WTC11 (cell line): ENCODE measurements around the gene ERC2. TPM values are rescaled to one million over a fixed set of nuclear protein-coding genes. Genes with fewer than 3 reads are reported as not detected.

Experiments
- ATAC-seq: fragments of 200-7000 bp; cut with Tn5 transposase; 2 replicates; pipeline ENCODE4 v1.10.0; 2021; ENCODE audit warnings: mild to moderate bottlenecking, moderate library complexity
- CTCF ChIA-PET: fragments of 300-600 bp; sonication (Branson Sonifier 250); formaldehyde crosslinking; loops from one replicate; lab custom pipeline; 2021; ENCODE audit warnings: antibody characterized with exemption; lab: Charles Lee
- POLR2A ChIA-PET: fragments of 350-600 bp; sonication (Branson Sonifier 250); formaldehyde crosslinking; loops from one replicate; lab custom pipeline; 2021; ENCODE audit warnings: antibody characterized with exemption; lab: Charles Lee
- DNase-seq: peaks from one replicate; pipeline ENCODE4 v3.0.0; 2021; ENCODE audit warnings: low spot score
- H3K27ac Mint-ChIP-seq: 2 replicates; pipeline ENCODE4 v1.8.0; 2021; ENCODE audit warnings: mixed read lengths
- H3K27me3 Mint-ChIP-seq: 2 replicates; pipeline ENCODE4 v1.8.0; 2021; ENCODE audit warnings: low read depth, mild to moderate bottlenecking, moderate library complexity, mixed read lengths
- H3K36me3 Mint-ChIP-seq: 2 replicates; pipeline ENCODE4 v1.8.0; 2021; ENCODE audit warnings: mixed read lengths
- H3K4me1 Mint-ChIP-seq: 2 replicates; pipeline ENCODE4 v1.8.0; 2022; ENCODE audit warnings: mixed read lengths
- H3K4me3 Mint-ChIP-seq: 2 replicates; pipeline ENCODE4 v1.8.0; 2021; ENCODE audit warnings: mild to moderate bottlenecking, moderate library complexity, mixed read lengths
- H3K9me3 Mint-ChIP-seq: 2 replicates; pipeline ENCODE4 v1.8.0; 2021; ENCODE audit warnings: mixed read lengths
- ELF4 ChIP-seq: sonication (generic); formaldehyde crosslinking; IDR thresholded peaks from 2 replicates; pipeline ENCODE4 v1.8.1; 2022; ENCODE audit warnings: low read depth, mild to moderate bottlenecking, moderate library complexity, missing genetic modification reagents
- ETV6 ChIP-seq: sonication (generic); formaldehyde crosslinking; IDR thresholded peaks from 2 replicates; pipeline ENCODE4 v1.8.1; 2022; ENCODE audit warnings: mild to moderate bottlenecking, missing genetic modification reagents
- FOXJ3 ChIP-seq: sonication (generic); formaldehyde crosslinking; IDR thresholded peaks from 2 replicates; pipeline ENCODE4 v1.9.0; 2021; ENCODE audit warnings: missing genetic modification reagents, mild to moderate bottlenecking, borderline replicate concordance
- GABPB1 ChIP-seq: sonication (generic); formaldehyde crosslinking; IDR thresholded peaks from 2 replicates; pipeline ENCODE4 v1.8.1; 2023; ENCODE audit warnings: mild to moderate bottlenecking, missing genetic modification reagents
- GRHL2 ChIP-seq: fragments of 250-450 bp; sonication (Bioruptor Pico); IDR thresholded peaks from 2 replicates; pipeline ENCODE4 v1.8.0; 2022; ENCODE audit warnings: mild to moderate bottlenecking, moderate library complexity; ENCODE audit not compliant: insufficient replicate concordance, severe bottlenecking
- OVOL2 ChIP-seq: fragments of 250-450 bp; sonication (Bioruptor Pico); IDR thresholded peaks from 2 replicates; pipeline ENCODE4 v1.9.0; 2021; ENCODE audit warnings: mild to moderate bottlenecking, borderline replicate concordance
- RORB ChIP-seq: fragments of 250-450 bp; sonication (Bioruptor Pico); IDR thresholded peaks from 2 replicates; pipeline ENCODE4 v1.9.0; 2021; ENCODE audit warnings: mild to moderate bottlenecking
- ZNF138 ChIP-seq: sonication (generic); formaldehyde crosslinking; conservative IDR thresholded peaks from 2 replicates; pipeline ENCODE4 v1.8.1; 2022; ENCODE audit warnings: mild to moderate bottlenecking, moderate library complexity, missing genetic modification reagents
- ZNF396 ChIP-seq: fragments of 250-450 bp; sonication (Bioruptor Pico); IDR thresholded peaks from 2 replicates; pipeline ENCODE4 v1.8.0; 2021; ENCODE audit warnings: mild to moderate bottlenecking, moderate library complexity, borderline replicate concordance
- total RNA-seq: library from RNA; stranded (reverse); gene quantifications from 3 replicates; pipeline ENCODE4 v1.2.3, GENCODE V29; 2021
- TF ChIP-seq, protein P1 (sequence below): fragments of 250-450 bp; sonication (Bioruptor Pico); IDR thresholded peaks from 2 replicates; pipeline ENCODE4 v2.1.2; 2022; ENCODE audit warnings: mild to moderate bottlenecking, moderate library complexity
- TF ChIP-seq, protein P2 (sequence below): sonication (generic); formaldehyde crosslinking; IDR thresholded peaks from 2 replicates; pipeline ENCODE4 v1.8.1; 2023; ENCODE audit warnings: mild to moderate bottlenecking, missing genetic modification reagents, borderline replicate concordance
- TF ChIP-seq, protein P3 (sequence below): sonication (generic); formaldehyde crosslinking; IDR thresholded peaks from 2 replicates; pipeline ENCODE4 v1.8.1; 2022; ENCODE audit warnings: low read depth, missing genetic modification reagents, borderline replicate concordance
- TF ChIP-seq, protein P4 (sequence below): sonication (generic); formaldehyde crosslinking; IDR thresholded peaks from 2 replicates; pipeline ENCODE4 v1.8.1; 2023; ENCODE audit warnings: mild to moderate bottlenecking, missing genetic modification reagents
- TF ChIP-seq, protein P5 (sequence below): sonication (generic); formaldehyde crosslinking; IDR thresholded peaks from 2 replicates; pipeline ENCODE4 v1.8.0; 2023; ENCODE audit warnings: mild to moderate bottlenecking, missing genetic modification reagents
- TF ChIP-seq, protein P6 (sequence below): sonication (generic); formaldehyde crosslinking; IDR thresholded peaks from 2 replicates; pipeline ENCODE4 v1.8.0; 2022; ENCODE audit warnings: mild to moderate bottlenecking, missing genetic modification reagents

ERC2 gene
- total RNA-seq, 1 experiment from 2014 or later = 23.5 TPM

DNA sequence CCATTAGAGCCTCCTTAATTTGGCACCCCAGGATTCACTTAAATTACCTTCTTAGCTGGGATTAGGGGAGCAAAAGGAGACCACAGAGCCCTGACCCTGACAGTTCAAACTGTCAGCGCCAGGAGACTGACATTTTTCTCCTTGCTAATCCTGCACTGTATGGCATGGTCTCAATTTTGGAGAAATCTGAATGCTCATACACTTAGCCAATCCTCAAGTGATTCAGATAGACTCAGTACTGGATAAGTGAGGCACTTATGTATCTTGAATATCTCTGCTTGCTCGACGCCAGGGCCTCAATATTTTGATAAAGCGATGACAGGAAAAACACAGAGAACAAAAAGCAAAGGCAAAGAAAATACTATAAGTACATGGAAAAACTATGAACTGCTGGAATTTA is 605.2 kb downstream of the ERC2 start:
- Mint-ChIP-seq H3K9me3 (no peaks in the 10 kb centered on the region), H3K27me3 (no peaks in the 10 kb centered on the region), H3K27ac (no peak overlapping the region), H3K4me1 (peaks cover 19% of the 10 kb centered on the region), H3K36me3 (no peaks in the 10 kb centered on the region), H3K4me3 (no peak overlapping the region)
- POLR2A ChIA-PET = no interaction called here
- TF ChIP-seq ETV6 (CRISPR knock-in tag) (no peak), FOXJ3 (CRISPR knock-in tag) (no peak), ELF4 (CRISPR knock-in tag) (no peak), OVOL2 (no peak), GABPB1 (no peak), RORB (CRISPR knock-in tag) (no peak), GRHL2 (no peak), ZNF138 (no peak), ZNF396 (no peak)
- TF ChIP-seq, protein P1, sequence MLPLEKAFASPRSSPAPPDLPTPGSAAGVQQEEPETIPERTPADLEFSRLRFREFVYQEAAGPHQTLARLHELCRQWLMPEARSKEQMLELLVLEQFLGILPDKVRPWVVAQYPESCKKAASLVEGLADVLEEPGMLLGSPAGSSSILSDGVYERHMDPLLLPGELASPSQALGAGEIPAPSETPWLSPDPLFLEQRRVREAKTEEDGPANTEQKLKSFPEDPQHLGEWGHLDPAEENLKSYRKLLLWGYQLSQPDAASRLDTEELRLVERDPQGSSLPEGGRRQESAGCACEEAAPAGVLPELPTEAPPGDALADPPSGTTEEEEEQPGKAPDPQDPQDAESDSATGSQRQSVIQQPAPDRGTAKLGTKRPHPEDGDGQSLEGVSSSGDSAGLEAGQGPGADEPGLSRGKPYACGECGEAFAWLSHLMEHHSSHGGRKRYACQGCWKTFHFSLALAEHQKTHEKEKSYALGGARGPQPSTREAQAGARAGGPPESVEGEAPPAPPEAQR = no peak
- TF ChIP-seq, protein P2, sequence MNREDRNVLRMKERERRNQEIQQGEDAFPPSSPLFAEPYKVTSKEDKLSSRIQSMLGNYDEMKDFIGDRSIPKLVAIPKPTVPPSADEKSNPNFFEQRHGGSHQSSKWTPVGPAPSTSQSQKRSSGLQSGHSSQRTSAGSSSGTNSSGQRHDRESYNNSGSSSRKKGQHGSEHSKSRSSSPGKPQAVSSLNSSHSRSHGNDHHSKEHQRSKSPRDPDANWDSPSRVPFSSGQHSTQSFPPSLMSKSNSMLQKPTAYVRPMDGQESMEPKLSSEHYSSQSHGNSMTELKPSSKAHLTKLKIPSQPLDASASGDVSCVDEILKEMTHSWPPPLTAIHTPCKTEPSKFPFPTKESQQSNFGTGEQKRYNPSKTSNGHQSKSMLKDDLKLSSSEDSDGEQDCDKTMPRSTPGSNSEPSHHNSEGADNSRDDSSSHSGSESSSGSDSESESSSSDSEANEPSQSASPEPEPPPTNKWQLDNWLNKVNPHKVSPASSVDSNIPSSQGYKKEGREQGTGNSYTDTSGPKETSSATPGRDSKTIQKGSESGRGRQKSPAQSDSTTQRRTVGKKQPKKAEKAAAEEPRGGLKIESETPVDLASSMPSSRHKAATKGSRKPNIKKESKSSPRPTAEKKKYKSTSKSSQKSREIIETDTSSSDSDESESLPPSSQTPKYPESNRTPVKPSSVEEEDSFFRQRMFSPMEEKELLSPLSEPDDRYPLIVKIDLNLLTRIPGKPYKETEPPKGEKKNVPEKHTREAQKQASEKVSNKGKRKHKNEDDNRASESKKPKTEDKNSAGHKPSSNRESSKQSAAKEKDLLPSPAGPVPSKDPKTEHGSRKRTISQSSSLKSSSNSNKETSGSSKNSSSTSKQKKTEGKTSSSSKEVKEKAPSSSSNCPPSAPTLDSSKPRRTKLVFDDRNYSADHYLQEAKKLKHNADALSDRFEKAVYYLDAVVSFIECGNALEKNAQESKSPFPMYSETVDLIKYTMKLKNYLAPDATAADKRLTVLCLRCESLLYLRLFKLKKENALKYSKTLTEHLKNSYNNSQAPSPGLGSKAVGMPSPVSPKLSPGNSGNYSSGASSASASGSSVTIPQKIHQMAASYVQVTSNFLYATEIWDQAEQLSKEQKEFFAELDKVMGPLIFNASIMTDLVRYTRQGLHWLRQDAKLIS = no peak
- TF ChIP-seq, protein P3, sequence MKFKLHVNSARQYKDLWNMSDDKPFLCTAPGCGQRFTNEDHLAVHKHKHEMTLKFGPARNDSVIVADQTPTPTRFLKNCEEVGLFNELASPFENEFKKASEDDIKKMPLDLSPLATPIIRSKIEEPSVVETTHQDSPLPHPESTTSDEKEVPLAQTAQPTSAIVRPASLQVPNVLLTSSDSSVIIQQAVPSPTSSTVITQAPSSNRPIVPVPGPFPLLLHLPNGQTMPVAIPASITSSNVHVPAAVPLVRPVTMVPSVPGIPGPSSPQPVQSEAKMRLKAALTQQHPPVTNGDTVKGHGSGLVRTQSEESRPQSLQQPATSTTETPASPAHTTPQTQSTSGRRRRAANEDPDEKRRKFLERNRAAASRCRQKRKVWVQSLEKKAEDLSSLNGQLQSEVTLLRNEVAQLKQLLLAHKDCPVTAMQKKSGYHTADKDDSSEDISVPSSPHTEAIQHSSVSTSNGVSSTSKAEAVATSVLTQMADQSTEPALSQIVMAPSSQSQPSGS (CRISPR knock-in tag) = no peak
- TF ChIP-seq, protein P4, sequence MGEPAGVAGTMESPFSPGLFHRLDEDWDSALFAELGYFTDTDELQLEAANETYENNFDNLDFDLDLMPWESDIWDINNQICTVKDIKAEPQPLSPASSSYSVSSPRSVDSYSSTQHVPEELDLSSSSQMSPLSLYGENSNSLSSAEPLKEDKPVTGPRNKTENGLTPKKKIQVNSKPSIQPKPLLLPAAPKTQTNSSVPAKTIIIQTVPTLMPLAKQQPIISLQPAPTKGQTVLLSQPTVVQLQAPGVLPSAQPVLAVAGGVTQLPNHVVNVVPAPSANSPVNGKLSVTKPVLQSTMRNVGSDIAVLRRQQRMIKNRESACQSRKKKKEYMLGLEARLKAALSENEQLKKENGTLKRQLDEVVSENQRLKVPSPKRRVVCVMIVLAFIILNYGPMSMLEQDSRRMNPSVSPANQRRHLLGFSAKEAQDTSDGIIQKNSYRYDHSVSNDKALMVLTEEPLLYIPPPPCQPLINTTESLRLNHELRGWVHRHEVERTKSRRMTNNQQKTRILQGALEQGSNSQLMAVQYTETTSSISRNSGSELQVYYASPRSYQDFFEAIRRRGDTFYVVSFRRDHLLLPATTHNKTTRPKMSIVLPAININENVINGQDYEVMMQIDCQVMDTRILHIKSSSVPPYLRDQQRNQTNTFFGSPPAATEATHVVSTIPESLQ (CRISPR knock-in tag) = no peak
- TF ChIP-seq, protein P5, sequence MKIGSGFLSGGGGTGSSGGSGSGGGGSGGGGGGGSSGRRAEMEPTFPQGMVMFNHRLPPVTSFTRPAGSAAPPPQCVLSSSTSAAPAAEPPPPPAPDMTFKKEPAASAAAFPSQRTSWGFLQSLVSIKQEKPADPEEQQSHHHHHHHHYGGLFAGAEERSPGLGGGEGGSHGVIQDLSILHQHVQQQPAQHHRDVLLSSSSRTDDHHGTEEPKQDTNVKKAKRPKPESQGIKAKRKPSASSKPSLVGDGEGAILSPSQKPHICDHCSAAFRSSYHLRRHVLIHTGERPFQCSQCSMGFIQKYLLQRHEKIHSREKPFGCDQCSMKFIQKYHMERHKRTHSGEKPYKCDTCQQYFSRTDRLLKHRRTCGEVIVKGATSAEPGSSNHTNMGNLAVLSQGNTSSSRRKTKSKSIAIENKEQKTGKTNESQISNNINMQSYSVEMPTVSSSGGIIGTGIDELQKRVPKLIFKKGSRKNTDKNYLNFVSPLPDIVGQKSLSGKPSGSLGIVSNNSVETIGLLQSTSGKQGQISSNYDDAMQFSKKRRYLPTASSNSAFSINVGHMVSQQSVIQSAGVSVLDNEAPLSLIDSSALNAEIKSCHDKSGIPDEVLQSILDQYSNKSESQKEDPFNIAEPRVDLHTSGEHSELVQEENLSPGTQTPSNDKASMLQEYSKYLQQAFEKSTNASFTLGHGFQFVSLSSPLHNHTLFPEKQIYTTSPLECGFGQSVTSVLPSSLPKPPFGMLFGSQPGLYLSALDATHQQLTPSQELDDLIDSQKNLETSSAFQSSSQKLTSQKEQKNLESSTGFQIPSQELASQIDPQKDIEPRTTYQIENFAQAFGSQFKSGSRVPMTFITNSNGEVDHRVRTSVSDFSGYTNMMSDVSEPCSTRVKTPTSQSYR (CRISPR knock-in tag) = no peak
- TF ChIP-seq, protein P6, sequence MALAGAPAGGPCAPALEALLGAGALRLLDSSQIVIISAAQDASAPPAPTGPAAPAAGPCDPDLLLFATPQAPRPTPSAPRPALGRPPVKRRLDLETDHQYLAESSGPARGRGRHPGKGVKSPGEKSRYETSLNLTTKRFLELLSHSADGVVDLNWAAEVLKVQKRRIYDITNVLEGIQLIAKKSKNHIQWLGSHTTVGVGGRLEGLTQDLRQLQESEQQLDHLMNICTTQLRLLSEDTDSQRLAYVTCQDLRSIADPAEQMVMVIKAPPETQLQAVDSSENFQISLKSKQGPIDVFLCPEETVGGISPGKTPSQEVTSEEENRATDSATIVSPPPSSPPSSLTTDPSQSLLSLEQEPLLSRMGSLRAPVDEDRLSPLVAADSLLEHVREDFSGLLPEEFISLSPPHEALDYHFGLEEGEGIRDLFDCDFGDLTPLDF = no peak
- DNase-seq = no peak
- no peak for ATAC-seq
- CTCF ChIA-PET = no interaction called here
